Aorta (tissue), 5 donors: ENCODE data around the gene PPM1H. TPM values are rescaled to one million over a fixed set of nuclear protein-coding genes. Genes with fewer than 3 reads are reported as not detected.

Experiments used
- ATAC-seq: fragments of 200-7000 bp; cut with Tn5 transposase; one replicate; pipeline ENCODE4 v1.9.1; 2022; ENCODE audit warnings: moderate library complexity; ENCODE audit not compliant: low FRiP score
- DNase-seq, 2 donors: peaks; one replicate each; pipeline ENCODE4 v3.0.0-alpha.2; 2020
- H3K27ac ChIP-seq, 2 donors: one replicate each; pipeline ENCODE4 v1.5.1; 2013; ENCODE audit warnings: low read length in 2 of 2, mild to moderate bottlenecking in 2 of 2, moderate library complexity in 2 of 2, control low read depth in 1 of 2, inconsistent platforms in 1 of 2, low read depth in 1 of 2
- H3K27me3 ChIP-seq, 2 donors: one replicate each; pipeline ENCODE4 v1.6.1; 2013; ENCODE audit warnings: control low read depth in 1 of 2, low read length in 1 of 2, mild to moderate bottlenecking in 1 of 2, moderate library complexity in 1 of 2; ENCODE audit not compliant: insufficient read depth in 2 of 2, control insufficient read depth in 1 of 2
- H3K36me3 ChIP-seq, 2 donors: one replicate each; pipeline ENCODE4 v1.6.1; 2013; ENCODE audit warnings: control low read depth in 1 of 2, low read length in 1 of 2, mild to moderate bottlenecking in 1 of 2; ENCODE audit not compliant: insufficient read depth in 2 of 2, control insufficient read depth in 1 of 2
- H3K4me1 ChIP-seq, 2 donors: one replicate each; pipeline ENCODE4 v1.6.1; 2013; ENCODE audit warnings: low read length in 2 of 2, control low read depth in 1 of 2, mild to moderate bottlenecking in 1 of 2, moderate library complexity in 1 of 2; ENCODE audit not compliant: insufficient read depth in 2 of 2, control insufficient read depth in 1 of 2
- H3K4me3 ChIP-seq, 2 donors: one replicate each; pipeline ENCODE4 v1.5.1; 2013; ENCODE audit warnings: low read length in 2 of 2, control low read depth in 1 of 2, mild to moderate bottlenecking in 1 of 2
- H3K9me3 ChIP-seq: one replicate; pipeline ENCODE4 v1.6.1; 2013; ENCODE audit warnings: mild to moderate bottlenecking, low read length; ENCODE audit not compliant: control insufficient read depth
- WGBS, 2 donors: extraction: QIAGEN DNeasy Blood & Tissue Kit; methylation state at CpG; one replicate each; pipeline ENCODE4 v1.1.7; 2013; 5-methylcytosine and 5-hydroxymethylcytosine counted together
- intact Hi-C, 2 donors: fragments of 100-400 bp; cut with DNase I; formaldehyde crosslinking; loops; one replicate each; pipeline versions ENCODE4 v1.14.2 to v1.15.0; 2022
- polyA plus RNA-seq, 2 donors: library from polyadenylated mRNA; stranded (reverse); fragments of 200-250 nt; gene quantifications; one replicate each; pipeline ENCODE4 v1.2.3, GENCODE V29; 2013
- total RNA-seq, 2 donors: library from RNA; stranded (reverse); fragmentation: NEBNext Ultra II Directional; extraction: Animal tissue kit (Norgen Biotek cat#: 25700); gene quantifications; one replicate each; pipeline ENCODE4 v1.2.1, GENCODE V29; 2021
- donor health status: healthy with polysubstance abuse.
- donor health status: Bipolar disorder and iron deficiency.
- donor health status: DM: no; HTN: no; CAD: no.
- donor health status: DM: no; HTN: no; CAD: no.
- donor health status: DM: yes; HTN: yes; CAD: no.

Gene PPM1H
- total and polyA plus RNA-seq, 4 donors, result 1.3 to 9.3 (median 3.7) TPM

DNA sequence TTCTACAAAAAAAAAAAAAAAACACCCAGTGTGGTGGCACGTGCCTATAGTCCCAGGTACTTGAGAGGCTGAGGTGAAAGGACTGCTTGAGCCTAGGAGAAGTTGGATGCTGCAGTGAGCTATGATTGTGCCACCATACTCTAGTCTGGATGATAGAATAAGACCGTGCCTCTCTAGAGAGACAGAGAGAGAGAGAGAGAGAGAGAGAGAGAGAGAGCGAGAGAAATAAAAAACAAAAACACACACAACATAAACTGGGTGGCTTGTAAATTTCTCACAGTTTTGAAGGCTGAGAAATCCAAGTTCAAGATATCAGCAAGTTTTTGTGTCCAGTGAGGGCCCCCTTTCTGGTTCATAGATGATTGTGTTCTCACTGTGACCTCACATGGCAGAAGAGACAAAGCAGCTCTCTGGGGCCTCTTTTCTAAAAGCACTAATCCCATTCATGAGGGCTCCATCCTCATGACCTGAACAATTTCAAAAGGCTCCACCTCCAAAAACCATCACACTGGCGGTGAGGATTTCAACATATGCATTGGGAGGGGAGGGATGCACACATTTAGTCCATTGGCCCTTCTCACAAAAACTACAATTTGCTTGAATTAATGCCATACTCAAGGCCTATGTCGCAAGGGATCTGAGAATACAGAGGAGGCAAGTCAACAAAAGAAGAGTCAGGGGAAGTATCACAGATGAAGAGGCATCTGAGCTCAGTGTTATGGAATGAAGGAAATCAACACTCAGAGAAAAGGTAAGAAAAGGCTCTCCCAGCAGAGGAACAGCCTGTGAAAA is 94.9 kb downstream of the PPM1H start:
- Histone ChIP-seq H3K4me1 (no peaks in the 10 kb centered on the region), H3K4me3 (no peak overlapping the region), H3K36me3 (no peaks in the 10 kb centered on the region), H3K9me3 (no peaks in the 10 kb centered on the region), H3K27me3 (no peaks in the 10 kb centered on the region), H3K27ac (no peak overlapping the region)
- ATAC-seq, result no peak
- DNase-seq, result no peak
- WGBS, 2 donors, result 97% methylated on average over 5 of the region's 5 CpGs
- intact Hi-C loops, result no loop called here

DNA sequence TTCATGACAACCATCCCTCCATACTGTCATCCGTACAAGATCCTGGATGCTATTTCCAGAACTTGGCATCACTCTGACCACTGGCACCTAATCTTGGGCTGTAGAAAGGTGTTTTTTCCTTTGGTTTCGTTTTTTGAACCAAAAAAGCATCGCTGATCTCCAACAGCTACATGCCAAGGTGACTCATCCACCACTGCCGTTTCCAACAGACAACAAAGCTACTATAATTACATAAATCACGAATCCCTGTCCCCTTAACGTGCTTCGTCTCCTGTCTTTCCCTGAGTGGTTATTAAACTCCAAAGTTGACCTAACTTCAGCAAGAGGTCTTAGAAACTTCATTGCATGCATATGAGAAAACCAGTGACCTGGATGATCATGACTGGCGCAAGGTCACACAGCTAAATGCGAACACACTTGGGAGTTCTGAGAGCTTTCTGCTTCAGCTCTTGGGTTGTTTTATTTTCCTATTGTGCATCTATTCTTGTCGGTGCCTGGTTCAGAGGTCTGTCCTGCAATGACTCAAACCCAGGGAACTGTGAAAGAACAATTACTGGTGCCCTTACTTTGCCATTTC is 99.9 kb downstream of the PPM1H start:
- intact Hi-C loops, result no loop called here
- H3K9me3 ChIP-seq, result no peaks in the 10 kb centered on the region
- H3K27me3 ChIP-seq, result no peaks in the 10 kb centered on the region
- WGBS, 2 donors, result 24 to 25% methylated on average over 10 of the region's 10 CpGs
- DNase-seq (no peak), ATAC-seq (no peak)
- peak overlapping the region in 1 of 2 donors; percentile 24 for H3K4me3 ChIP-seq
- peak overlapping the region in 1 of 2 donors; percentile 41 for H3K27ac ChIP-seq
- no peaks in the 10 kb centered on the region for H3K36me3 ChIP-seq
- peaks cover 0 to 2% of the 10 kb centered on the region in 2 donors for H3K4me1 ChIP-seq

DNA sequence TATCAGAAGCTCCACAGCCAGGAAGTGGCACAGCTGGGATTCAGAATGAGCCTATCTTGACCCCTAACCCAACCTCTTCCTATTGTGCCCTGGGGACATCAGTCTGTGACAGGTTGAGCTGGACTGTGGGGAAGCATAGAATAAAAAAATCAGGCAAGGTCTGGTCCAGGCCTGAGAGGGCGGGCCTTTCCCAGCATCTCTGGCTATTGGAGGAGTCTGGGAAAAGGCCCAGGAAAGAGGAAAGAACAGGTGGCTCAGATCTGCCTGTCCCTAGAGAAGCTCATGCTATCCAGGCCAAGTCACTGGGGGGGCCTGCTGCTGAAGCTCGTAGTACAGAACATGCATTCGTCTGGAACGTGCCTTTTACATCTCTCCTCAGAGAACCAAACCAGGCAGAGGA is 100.5 kb downstream of the PPM1H start:
- peak overlapping the region in 1 of 2 donors; percentile 41 for H3K27ac ChIP-seq
- no peak for ATAC-seq
- 48 to 55% methylated on average over 4 of the region's 4 CpGs for WGBS, 2 donors
- H3K27me3 ChIP-seq, result no peaks in the 10 kb centered on the region
- no peaks in the 10 kb centered on the region for H3K9me3 ChIP-seq
- H3K36me3 ChIP-seq, result no peaks in the 10 kb centered on the region
- intact Hi-C loops, result no loop called here
- DNase-seq, result no peak
- H3K4me3 ChIP-seq, result no peak overlapping the region
- H3K4me1 ChIP-seq, result peaks cover 0 to 2% of the 10 kb centered on the region in 2 donors

DNA sequence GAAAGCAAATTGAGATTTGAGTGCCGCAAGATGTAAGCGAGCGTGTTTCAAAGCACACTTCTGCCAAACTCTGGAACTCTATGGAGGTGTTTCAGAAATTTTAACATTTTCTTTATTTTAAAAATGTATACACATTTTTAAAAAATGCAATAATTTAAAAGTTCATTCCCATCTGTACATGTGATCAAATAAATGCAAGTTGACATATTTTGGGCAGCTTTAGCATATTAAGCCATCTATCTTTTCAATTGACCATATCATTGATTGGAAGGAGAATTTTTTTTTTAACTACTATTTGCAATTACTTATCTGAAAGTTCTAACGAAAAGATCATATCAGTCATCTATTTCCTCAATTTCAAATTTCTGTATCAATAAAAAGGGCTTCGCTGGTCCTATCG is 101.3 kb downstream of the PPM1H start:
- no peaks in the 10 kb centered on the region for H3K9me3 ChIP-seq
- no peak for DNase-seq
- WGBS, 2 donors, result 98 to 99% methylated on average over 6 of the region's 6 CpGs
- no peak overlapping the region for H3K4me3 ChIP-seq
- ATAC-seq, result no peak
- intact Hi-C loops, result no loop called here
- no peaks in the 10 kb centered on the region for H3K36me3 ChIP-seq
- H3K27ac ChIP-seq, result no peak overlapping the region
- H3K4me1 ChIP-seq, result peaks cover 0 to 2% of the 10 kb centered on the region in 2 donors
- no peaks in the 10 kb centered on the region for H3K27me3 ChIP-seq

DNA sequence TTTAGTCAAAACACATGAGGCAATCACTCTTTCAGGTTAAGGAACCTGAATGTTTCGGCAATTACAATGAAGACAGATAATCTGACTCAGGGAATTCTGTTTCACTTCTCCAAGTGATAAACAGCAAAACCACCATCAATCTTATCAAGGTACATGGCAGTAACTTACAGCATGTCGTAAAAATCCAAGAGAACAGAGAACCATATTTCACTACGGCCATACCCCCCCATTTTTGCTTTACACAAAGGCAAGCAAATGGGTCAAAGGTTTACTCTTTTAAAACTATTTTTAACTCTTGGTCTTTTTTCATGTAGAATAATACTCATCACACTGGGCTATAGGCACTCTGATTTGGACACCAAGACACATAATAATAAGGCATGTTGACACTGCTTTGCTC is 102.4 kb downstream of the PPM1H start:
- no peaks in the 10 kb centered on the region for H3K9me3 ChIP-seq
- ATAC-seq (no peak), DNase-seq (no peak)
- H3K27ac ChIP-seq, result no peak overlapping the region
- H3K36me3 ChIP-seq, result no peaks in the 10 kb centered on the region
- WGBS, 2 donors, result 96 to 98% methylated on average over 3 of the region's 3 CpGs
- intact Hi-C loops, result no loop called here
- no peaks in the 10 kb centered on the region for H3K27me3 ChIP-seq
- H3K4me3 ChIP-seq, result no peak overlapping the region
- peaks cover 0 to 2% of the 10 kb centered on the region in 2 donors for H3K4me1 ChIP-seq

DNA sequence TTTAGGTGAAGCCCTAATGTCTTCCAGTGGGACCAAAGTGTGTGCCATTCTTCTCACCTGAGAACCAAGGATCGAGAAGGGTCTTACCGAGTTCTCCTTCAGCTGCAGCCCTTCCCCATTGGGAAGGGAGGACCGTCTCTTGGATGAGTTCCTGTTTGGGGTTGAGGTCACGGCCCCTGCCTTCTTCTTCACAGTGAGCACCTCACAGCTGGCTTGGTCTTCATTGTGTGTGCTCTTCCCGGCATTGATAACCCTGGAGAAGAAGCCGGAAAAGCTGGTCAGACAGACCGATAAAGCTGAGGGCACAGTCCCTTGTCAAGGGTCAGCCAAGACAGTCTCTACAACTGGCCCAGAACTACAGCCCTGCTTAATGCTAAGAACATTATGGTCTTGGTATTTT is 102.9 kb downstream of the PPM1H start:
- intact Hi-C loops, result no loop called here

DNA sequence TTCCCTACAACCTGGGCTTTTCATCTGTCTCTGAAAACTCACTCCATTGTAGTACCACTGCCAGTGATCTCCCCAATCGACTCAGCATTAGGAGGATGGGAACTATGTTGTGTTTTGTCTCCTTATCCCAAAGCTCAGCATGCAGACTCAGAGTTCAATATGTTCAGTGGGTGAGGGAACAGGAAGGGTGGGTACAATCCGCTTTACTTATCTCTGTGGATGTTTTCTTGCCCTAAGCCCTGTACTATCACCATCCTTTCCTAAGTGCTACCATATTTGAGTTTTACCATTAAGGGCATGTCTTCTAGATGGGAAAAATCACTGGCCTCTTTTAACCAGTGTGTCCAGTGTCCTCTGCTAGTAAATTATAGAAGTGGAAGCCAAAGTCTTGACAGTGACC is 107.1 kb downstream of the PPM1H start:
- no peak for DNase-seq
- 94 to 96% methylated on average over 2 of the region's 2 CpGs for WGBS, 2 donors
- no peak for ATAC-seq

More for the DNA sequence above, 102.9 kb downstream of the PPM1H start:
- no peak for ATAC-seq
- Histone ChIP-seq H3K27me3 (no peaks in the 10 kb centered on the region), H3K27ac (no peak overlapping the region), H3K4me3 (no peak overlapping the region), H3K36me3 (no peaks in the 10 kb centered on the region), H3K4me1 (peaks cover 0 to 2% of the 10 kb centered on the region in 2 donors), H3K9me3 (no peaks in the 10 kb centered on the region)
- DNase-seq, result no peak
- WGBS, 2 donors, result 93 to 95% methylated on average over 7 of the region's 7 CpGs

DNA sequence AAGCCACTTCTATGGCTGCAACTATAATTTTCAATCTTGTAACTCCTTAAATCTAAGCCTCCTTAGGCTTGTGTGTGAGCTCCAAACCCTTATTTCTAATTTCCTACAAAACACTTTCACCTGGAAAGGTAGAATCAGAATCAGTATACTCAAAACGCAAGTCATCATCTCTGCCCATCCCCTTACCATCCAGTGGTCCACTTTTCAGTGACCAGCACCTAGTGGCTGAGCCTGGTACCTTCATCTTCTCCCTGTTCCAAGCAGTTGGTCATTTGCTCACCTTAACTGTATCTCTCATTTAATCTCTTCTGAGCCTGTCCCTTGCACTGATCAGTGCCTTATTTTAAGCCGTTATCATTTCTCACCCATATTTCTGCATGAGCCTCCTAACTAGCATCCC is 107.9 kb downstream of the PPM1H start:
- H3K27me3 ChIP-seq, result no peaks in the 10 kb centered on the region
- no peak for ATAC-seq
- H3K27ac ChIP-seq, result no peak overlapping the region
- intact Hi-C loops, result no loop called here
- no peak for DNase-seq
- H3K4me3 ChIP-seq, result no peak overlapping the region
- H3K4me1 ChIP-seq, result no peaks in the 10 kb centered on the region
- no peaks in the 10 kb centered on the region for H3K9me3 ChIP-seq
- WGBS, 2 donors, result 92 to 97% methylated on average over 2 of the region's 2 CpGs
- no peaks in the 10 kb centered on the region for H3K36me3 ChIP-seq

More for the DNA sequence above, 107.1 kb downstream of the PPM1H start:
- H3K9me3 ChIP-seq, result no peaks in the 10 kb centered on the region
- no peak overlapping the region for H3K27ac ChIP-seq
- no peaks in the 10 kb centered on the region for H3K27me3 ChIP-seq
- intact Hi-C loops, result no loop called here
- no peaks in the 10 kb centered on the region for H3K36me3 ChIP-seq
- no peaks in the 10 kb centered on the region for H3K4me1 ChIP-seq
- no peak overlapping the region for H3K4me3 ChIP-seq
